GM18508 (cell line): ENCODE results near the gene PCSK5.
A peak's percentile ranks its signal among the peaks of the same experiment; 100 is the strongest.

Experiments used
- ATAC-seq: cut with Tn5 transposase; IDR thresholded peaks from one replicate; pipeline ENCODE4 v1.9.1; 2021; ENCODE audit warnings: moderate number of reproducible peaks; ENCODE audit not compliant: insufficient read depth, unreplicated experiment

Gene PCSK5

DNA sequence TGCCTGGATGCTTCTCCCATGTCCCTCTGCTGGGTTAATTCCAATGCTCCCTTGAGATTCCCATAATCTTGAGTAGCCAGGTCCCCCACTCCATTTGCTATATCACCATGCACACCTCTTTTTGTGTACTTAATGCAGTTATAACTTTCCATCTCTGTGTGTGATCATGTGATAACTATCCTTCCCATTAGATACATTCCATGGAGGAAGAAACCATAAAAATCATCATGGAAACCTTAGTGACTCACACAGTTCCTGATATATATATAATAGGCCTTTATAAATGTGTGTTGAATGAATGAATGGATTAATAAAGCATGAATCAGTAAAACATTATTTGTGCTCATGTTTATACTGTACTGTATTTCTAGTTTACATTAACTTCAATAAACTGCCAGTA, 104.6 kb downstream of the PCSK5 start:
- no peak for ATAC-seq

DNA sequence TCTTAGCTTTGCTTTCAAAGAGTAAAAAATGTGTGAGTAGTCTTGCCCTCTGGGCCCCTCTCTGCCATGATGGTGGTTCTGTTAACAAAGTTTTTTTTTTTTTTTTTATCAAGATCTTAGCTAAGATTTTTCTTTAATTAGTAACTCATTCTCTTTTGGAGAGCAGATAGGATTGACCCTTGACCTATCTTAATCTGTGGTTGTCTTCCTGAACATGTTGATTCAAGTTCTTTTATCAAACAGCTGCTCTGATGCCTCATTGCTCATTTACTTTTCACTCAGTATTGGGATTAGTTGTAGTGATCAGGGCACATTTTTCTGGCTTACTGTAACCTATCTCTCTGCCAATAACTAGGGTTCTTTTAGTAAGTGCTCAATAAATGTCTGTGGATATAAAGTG, 106.3 kb downstream of the PCSK5 start:
- no peak for ATAC-seq

DNA sequence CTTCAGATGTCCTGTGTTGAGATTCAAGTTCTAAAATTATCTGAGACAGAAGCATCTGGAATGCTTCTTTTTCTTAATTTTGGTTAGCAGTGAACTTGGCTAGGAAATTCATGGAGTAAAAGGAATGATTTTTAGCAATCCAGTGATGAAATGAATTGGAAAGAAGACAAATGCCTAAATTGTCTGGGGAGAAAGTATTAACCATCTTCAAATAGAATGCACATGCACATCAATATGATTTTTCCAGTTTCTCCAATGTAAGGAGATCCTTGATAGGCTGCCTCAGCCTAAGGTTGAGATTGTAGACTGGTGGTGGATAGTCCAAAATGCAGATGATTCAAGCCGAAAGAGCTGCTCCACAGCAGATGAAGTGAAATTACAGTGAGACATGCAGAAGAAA, 106.7 kb downstream of the PCSK5 start:
- ATAC-seq = no peak

DNA sequence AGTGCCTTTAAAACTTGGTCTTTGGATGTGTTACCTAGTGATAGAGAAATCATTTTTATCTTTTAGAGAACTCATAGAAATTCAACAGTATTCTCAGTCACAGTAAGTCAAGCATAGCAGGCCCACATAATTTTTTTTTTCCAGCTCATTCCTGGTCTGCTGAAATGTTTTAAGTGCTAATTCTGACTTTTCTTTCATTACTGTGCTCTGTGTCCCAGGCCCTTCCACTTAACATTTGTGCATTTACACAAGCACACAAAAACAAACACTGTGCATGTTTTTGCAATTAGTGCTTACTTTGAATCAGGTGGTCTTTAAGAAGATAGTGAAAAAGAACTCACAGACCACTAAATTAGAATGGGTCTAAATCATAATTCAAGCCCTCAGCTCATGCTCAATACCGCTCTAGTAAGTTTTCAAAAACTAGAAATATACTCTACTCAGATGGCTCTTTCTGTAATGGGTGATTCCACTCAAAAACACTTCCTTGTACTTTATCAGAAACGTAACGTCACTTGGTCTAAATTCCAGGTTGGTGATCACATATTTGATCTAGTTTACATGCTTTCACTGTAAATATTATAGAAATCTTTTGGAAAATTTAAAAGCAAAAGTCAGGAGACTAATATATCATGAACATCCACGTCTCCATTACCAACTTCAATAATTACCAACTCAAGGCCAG, 107.8 kb downstream of the PCSK5 start:
- no peak for ATAC-seq

DNA sequence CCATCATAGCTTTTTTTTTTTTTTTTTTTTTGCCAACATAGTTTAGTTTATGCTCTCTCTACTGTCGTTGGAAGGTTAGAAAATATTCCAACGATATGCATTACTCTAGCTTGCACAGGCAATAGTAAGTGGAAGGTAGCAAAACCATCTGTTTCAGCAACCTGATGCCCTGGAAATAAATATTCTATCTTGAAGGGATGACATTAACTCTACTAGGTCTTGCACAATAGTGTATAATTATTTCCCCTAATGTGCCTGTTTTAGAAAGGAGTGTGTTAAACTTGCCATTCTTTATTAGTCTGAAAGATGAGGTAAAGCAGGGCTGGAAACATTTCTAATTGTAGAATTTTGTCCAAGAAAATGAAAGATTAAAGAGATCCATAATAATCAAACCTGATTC, 111.0 kb downstream of the PCSK5 start:
- ATAC-seq = no peak

DNA sequence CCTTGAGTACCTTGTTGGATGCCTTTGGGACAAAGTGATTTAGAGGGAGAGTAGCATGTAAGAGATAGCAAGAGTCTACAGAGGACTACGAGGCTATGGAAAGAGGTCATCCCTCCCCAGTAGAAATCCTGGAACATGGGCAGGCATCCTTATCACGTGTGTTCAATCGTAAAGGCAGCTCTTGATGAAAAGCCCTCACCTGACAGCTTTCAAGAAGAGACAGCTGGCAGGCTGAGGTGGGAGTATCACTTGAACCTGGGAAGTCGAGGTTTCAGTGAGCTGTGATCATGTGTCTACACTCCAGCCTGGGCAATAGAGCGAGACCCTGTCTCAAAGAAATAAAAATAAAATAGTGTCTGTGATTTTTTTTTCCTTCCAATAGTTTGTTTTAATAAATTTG, 112.6 kb downstream of the PCSK5 start:
- no peak for ATAC-seq

DNA sequence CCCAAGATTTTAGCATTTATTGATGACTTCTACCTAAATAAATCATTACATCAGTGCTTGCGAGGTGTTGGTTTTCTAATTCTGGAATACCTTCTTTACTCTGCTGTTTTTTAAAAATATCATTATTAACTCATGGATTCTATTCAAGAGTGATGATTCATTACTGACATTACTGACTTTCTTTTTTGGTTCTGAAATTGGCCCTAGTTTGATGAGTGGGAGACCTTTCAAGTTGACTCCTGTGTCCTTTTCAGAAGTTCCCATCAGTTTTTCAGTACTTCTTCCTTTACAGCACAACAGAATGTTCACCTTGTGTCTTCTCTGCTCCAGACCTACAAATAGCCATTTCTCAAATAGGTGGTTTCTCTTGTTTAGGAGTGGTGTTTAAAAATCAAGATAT, 114.1 kb downstream of the PCSK5 start:
- peak; percentile 52 for ATAC-seq

DNA sequence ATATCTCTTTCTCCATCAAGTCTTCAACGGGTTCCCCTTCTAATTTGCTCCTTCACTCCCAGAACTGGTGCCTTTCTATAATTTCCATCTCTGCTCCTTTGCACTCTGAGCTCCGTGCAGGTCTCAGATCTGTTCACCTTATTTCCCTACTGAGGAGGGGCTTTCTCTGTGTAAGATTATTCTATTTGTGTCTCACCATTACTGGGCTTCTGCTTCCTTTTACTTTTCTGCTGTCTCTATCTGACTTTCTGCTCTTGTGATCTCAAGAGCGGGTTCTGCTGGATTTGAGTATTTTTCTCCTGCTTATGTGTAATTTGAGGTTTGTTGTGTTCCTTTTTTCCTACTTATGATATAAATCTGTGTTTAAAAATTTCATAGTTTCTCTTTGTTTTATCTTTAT, 117.5 kb downstream of the PCSK5 start:
- no peak for ATAC-seq

DNA sequence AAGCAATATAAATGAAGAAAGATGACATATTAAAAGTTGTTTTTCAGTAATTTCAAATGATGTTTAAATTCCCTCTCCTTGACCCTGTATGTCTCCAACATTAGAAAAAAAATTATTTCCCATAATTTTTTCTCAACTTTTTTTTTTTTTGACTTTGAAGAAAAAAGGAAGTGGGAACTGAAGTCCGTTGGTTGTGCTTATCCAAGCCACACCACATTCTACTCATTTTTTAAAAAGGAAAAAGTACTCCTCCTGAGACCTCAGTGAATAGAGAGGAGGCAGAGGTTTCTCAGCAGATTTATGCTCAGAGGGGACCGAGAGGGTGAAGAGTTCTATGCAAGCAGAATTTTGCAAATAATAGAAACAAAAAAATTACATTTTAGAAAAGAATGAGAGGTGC, 123.3 kb downstream of the PCSK5 start:
- ATAC-seq = no peak

DNA sequence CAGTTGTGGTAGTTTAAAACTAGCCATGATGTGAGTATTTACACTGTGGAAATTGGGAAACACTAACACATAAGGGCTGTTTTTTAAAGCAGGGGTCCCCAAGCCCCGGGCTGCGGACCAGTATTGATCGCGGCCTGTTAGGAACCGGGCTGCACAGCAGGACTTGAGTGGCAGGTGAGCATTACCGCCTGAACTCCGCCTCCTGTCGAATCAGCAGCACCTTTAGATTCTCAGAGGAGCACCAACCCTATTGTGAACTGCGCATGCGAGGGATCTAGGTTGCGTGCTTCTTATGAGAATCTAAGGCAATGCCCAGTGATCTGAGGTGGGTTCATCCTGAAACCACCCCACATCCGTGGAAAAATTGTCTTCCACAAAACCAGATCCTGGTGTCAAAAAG, 127.8 kb downstream of the PCSK5 start:
- no peak for ATAC-seq

DNA sequence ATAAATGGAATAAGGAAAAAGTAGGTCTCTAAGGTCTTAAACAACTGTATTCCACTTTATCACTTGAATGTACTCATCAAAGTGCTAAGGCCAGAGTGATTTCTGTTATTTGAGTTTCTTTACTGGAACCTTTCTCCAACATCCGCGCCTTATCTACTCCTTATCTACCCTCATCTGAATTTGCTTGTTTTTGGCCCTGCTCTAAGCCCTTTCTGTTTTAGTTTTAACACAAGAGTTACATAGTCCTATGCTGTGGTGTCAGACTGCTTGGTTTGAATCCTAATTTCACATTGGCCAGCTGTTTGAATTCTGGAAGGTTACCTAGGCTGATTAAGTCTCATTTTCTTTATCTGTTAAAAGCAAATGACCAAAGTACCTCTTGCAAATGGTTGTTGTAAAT, 128.3 kb downstream of the PCSK5 start:
- ATAC-seq = no peak

DNA sequence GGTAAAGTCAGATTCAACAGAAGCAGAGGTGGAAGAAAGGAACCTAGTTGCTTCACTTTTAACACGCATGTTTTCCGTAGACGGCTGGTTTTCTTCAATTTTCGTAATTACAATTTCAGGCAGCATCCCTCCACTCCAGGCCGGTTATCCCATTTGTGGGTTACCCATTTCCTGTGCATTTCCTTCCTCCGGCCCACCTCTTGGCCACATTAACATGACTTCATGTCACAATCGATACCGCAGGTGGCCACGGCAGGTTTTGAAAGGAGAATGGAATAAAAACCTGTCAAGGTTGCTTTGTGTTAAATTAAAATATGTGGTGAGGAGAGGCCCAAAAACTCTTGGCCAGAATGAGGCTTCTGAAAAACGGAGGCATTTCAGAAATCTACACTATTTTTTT, 130.2 kb downstream of the PCSK5 start:
- ATAC-seq = no peak

DNA sequence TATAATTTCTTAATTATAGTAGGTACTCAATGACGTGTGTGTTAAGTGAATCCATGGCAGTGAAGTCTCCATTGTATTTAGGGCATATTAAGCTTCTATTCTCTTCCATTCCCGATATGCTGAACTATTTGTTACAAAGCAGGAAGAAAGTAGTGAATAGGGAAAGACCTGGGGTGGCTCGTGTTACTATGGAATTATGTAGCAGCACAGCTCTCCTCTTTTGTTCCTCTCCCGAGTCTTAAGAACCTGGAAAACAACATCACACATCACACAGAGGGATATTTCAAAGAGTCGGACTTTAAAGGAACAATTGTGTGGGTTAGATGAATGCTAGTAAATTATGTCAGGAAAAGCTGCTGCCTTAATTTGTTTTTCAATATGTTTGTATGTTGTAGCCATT, 131.8 kb downstream of the PCSK5 start:
- no peak for ATAC-seq

DNA sequence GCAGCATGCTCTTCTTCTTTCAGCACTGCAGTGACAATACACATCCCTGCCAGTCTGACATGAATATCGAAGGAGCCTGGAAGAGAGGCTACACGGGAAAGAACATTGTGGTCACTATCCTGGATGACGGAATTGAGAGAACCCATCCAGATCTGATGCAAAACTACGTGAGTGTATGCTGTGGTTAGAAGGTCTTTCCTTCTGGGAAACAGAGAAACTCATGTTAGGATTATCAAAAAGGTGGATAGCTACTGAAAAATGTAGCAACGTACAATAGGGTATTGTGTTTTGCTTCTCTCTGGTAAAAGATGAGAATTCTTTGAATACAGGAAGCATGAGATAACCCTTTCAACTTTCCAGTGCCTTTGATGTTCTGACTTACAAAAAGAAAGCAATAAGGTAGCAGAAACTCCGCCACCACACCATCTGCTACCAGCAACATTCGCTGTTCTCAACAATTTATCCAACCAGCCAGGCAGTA, 133.3 kb downstream of the PCSK5 start:
- ATAC-seq = no peak

DNA sequence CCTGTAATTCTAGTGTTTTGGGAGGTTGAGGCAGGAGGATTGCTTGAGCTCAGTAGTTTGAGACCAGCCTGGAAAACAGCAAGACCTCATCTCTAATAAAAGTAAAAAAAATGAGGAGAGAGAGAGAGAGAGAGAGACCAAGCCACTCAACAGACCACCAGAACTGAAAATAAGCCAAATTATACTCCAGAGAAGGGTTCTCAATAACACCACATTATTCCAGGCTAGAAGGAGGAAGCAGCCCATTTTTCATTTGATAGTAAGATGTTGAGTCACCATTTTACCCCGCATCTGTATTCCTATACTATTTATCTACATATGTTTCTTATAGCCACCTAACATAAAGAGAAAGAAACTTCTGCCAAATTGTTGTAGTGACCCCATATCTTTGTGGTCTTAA, 134.8 kb downstream of the PCSK5 start:
- no peak for ATAC-seq

DNA sequence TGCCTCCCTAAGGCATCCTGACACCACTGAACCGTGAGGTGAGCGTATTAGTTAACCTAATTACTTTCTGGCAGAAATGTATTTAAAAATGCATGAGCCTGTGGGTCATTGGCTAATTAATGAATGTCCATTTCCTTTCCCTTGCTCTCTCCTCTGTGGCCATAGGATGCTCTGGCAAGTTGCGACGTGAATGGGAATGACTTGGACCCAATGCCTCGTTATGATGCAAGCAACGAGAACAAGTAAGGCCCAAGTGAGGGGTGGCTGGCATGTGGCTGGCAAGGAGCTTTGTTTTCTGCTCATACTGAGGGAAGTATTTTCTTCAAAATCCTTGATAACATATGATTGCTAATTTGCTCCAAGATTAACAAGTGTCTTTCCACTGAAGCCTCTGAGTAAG, 136.3 kb downstream of the PCSK5 start:
- ATAC-seq = no peak

DNA sequence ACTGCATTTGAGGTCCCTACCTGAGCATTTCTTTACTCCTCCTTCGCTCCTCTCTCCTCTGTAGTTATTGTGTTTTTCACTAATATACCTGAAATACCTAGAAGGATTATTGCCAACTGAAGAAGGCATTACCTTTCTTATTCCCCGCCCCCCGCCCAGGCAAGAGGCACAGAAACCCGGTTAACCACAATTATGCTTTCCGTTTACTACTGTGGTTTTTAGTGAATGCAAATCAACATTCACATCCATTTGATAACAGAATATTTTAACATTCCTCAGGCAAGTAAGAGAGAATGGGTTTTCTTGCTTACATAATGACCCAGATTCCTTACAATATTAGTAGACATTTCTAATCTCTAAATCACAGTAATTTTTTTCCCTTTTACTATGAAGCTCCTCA, 136.9 kb downstream of the PCSK5 start:
- no peak for ATAC-seq

DNA sequence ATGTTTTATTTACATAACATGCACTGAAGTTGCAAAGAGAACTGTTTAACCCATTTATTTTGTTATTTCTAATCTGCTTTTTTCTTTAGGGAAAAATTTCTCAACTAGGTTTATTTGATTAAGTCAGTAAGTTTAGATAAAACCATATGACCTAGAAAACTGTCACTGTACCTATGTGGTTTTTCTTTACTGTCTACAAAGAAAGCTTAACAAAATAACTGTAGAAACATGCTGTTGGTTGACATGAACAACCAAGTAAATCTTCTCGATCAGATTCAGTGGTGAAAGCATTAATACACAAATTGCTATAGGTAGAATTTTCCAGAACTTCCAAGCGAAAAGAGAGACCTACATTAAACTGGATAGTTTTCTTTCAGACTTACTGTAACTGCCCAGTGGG, 137.4 kb downstream of the PCSK5 start:
- no peak for ATAC-seq

DNA sequence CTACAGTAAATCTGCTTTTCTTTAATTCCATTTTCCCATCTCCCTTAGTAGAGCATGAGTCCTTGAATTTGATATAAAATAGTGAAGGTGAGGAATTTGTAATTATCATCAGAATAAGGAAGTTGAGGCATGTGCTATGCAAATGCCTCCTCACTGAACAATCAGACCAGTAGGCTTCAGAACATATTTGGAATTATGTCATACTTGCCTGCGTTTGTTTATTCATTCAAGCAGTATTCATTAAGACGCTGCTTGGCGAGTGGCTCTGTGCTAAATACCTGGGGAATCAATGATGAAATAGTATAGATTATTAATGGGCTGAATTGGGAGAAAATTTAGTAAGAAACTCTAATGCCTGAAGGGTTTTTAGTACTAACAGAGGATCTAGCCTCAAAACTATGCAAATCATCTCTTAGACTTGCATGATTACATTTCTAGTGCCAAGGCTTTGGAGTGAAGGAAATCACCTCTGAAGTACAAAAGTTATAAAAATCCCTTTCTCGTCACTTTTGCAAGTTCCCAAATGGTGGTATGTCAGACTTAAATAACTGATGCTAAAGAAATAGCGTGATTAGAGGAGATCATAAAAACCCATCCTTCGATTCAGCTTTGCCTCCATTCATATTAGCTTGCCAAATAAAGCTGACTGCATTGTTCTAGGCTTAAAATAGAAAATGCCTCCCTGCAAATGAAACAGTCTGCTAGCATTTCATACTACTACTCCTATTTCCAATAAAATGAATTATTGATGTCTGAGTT, 141.7 kb downstream of the PCSK5 start:
- no peak for ATAC-seq

DNA sequence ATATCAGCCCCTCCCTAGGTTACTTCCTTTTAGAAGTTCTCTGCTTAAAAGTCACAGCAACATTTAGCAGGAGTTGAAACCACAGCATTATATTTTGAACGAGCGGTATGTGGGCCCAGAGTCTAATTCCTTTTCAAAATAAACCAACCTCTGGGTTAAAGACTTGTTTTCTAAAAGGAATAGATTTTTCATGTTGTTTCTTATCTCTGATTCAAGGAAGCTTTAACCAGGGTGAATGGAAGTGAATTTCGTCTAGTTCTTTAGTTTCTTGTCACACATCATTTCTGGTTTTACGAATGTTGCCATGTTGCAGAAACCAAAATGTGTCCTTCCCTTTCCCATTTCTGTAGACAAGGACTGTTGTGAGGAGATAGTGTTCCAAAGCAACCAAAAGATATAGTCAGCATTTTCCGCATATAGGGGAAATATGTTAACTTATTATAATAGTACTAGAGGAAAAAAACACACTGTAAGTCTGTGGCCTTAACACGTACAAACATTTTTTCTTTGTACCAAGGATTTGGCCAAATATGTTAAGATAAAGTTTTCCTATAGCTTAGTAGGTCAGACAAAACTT, 142.4 kb downstream of the PCSK5 start:
- ATAC-seq = no peak

DNA sequence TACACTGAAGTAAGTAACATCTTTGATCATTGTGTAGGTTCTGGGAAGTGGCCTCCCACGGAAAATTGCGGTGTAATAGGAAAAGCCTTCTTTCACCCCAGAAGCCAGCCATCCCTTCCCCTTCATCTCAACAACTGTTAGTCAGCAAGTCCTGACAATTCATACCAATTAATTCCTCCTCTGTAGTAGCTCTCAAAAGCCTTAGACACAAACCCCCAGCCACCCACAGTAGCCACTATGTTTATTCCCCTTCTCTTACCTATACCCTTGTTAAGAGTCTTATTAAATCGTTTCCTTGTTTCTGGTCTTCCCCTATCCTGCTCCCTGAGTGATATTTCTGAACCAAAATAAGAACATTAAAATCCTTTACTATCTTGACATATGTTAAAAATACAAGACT, 143.6 kb downstream of the PCSK5 start:
- no peak for ATAC-seq

DNA sequence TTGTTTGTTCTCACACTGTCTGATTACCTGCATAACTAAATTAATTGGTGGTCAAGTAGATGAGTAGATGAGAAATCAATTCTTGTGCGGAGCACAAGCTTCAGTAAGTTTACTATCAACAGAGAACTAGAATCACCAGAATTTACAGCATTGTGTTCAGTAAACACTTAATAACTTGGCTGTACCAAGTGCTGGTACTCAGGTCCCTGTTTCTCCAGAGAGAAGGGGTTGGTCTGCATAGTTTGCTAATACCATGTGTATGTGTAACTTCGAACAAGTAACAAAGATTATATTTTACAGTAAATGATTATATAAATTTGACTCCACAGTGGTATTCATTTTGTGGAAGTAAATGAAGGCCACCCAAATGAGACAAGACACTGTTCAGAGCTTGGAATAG, 146.3 kb downstream of the PCSK5 start:
- ATAC-seq = no peak
